Measurements from ENCODE around the gene CERS6.
A peak's percentile ranks its signal among the peaks of the same experiment; 100 is the strongest.

CERS6 gene

DNA sequence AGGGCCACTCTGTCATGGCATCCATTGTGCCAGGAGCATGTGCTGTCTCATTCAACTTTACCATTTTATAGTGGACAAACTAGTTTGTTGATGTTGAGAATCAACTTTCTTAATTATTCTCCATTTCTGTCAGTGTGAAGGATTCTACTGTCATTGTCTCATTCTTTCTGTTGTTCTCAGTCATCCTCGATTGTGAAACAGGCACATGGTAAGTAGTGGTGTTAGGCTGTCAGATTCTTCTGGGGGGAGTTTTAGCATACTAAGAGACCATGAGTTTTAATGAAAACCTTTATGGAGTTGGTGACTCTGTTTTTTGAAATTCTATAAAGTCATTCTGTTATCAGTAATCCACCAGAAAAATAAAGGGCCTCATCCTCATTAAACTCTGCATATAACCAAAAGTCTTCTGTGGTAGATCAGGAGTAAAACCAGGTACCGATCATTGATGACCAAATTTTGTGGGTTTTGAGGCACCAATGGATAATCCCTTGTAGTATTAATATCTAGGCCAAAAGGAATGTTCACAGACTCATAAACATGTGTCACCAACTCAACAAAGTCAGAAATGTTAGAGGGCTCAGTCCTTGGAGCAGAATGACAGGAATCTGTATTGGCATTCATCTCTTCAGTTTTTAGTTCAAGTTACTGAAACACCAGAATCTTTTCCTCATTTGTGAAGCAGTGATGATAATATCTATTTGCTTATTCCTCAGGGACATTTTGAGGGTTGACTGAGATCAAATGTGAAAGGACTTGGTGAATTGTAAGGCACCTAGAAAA lies 73.2 kb downstream of the CERS6 start:
- Mint-ChIP-seq H3K27ac (no peak overlapping the region), H3K36me3 (ENCODE audit: low read depth) (peaks cover 2% of the 10 kb centered on the region), H3K4me3 (no peak overlapping the region), H3K27me3 (no peaks in the 10 kb centered on the region), H3K4me1 (ENCODE audit: low read depth) (peaks cover 67% of the 10 kb centered on the region), H3K9me3 (no peaks in the 10 kb centered on the region)
- intact Hi-C loops (cut with micrococcal nuclease) = no loop called here

GRCh38 chr2:168529900-168530561 lies 74.0 kb downstream of the CERS6 start:
- Mint-ChIP-seq H3K27ac (no peak overlapping the region), H3K4me3 (no peak overlapping the region), H3K4me1 (ENCODE audit: low read depth) (peaks cover 70% of the 10 kb centered on the region), H3K9me3 (no peaks in the 10 kb centered on the region), H3K27me3 (no peaks in the 10 kb centered on the region), H3K36me3 (ENCODE audit: low read depth) (peaks cover 7% of the 10 kb centered on the region)
- intact Hi-C loops (cut with micrococcal nuclease) = no loop called here

- Mint-ChIP-seq H3K4me1 (ENCODE audit: low read depth) (peaks cover 70% of the 10 kb centered on the region), H3K4me3 (no peak overlapping the region), H3K36me3 (ENCODE audit: low read depth) (peaks cover 13% of the 10 kb centered on the region), H3K9me3 (no peaks in the 10 kb centered on the region), H3K27ac (peak overlapping the region; percentile 66), H3K27me3 (no peaks in the 10 kb centered on the region)
- intact Hi-C loops (cut with micrococcal nuclease) = no loop called here
Observed at GRCh38 chr2:168530982-168531622, 75.0 kb downstream of the CERS6 start.

DNA sequence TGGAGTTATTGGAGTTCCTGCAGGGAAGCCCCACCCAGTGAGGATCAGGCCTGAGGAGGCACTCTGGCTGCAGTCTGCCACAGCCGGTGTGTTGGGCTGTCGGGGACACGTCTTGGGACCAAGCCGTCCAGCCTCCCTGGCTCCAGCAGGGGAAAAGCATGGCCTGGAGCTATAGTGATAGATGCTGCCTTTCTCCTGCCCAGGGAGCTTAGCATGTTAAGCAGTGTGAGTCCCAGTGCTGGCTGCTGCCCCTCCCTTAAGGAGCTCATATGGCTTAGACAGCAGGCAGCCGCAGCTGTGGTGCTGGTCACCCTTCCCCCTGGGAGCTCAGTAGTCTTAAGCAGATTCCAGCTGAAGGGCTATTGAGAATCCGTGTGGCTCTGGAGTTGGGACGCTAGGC lies 78.9 kb downstream of the CERS6 start:
- no peaks in the 10 kb centered on the region for H3K27me3 Mint-ChIP-seq
- H3K4me3 Mint-ChIP-seq = no peak overlapping the region
- peaks cover 22% of the 10 kb centered on the region for H3K36me3 Mint-ChIP-seq (ENCODE audit: low read depth)
- intact Hi-C loops (cut with micrococcal nuclease) = no loop called here
- H3K4me1 Mint-ChIP-seq (ENCODE audit: low read depth) = peaks cover 54% of the 10 kb centered on the region
- no peak overlapping the region for H3K27ac Mint-ChIP-seq
- peaks cover 16% of the 10 kb centered on the region for H3K9me3 Mint-ChIP-seq

GRCh38 chr2:168536925-168537466 lies 80.9 kb downstream of the CERS6 start:
- peaks cover 28% of the 10 kb centered on the region for H3K9me3 Mint-ChIP-seq
- no peak overlapping the region for H3K27ac Mint-ChIP-seq
- no peak overlapping the region for H3K4me3 Mint-ChIP-seq
- intact Hi-C loops (cut with micrococcal nuclease) = no loop called here
- H3K4me1 Mint-ChIP-seq (ENCODE audit: low read depth) = peaks cover 49% of the 10 kb centered on the region
- H3K27me3 Mint-ChIP-seq = no peaks in the 10 kb centered on the region
- peaks cover 31% of the 10 kb centered on the region for H3K36me3 Mint-ChIP-seq (ENCODE audit: low read depth)

- peaks cover 31% of the 10 kb centered on the region for H3K36me3 Mint-ChIP-seq (ENCODE audit: low read depth)
- intact Hi-C loops (cut with micrococcal nuclease) = no loop called here
- peaks cover 45% of the 10 kb centered on the region for H3K4me1 Mint-ChIP-seq (ENCODE audit: low read depth)
- H3K4me3 Mint-ChIP-seq = no peak overlapping the region
- no peaks in the 10 kb centered on the region for H3K27me3 Mint-ChIP-seq
- peaks cover 28% of the 10 kb centered on the region for H3K9me3 Mint-ChIP-seq
- H3K27ac Mint-ChIP-seq = peak overlapping the region; percentile 5
Observed at GRCh38 chr2:168538133-168538532, 82.1 kb downstream of the CERS6 start.

DNA sequence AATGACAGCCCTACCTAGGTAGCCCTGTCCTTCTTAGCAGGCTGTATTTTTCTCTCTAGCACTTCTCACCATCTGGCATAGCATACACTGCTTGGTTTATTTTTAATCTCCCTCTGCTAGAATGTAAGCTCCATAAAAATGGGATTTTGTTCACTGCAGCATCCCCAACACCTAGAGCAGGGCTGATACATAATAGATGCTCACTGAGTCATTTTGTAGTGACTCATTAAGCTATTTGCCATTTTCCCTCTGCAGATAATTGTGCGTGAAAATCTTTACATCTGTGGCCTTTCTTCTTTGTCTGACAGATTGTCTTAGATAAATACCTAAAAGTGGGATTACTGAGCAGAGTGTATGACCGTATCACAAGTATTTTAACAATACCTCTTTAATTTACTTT lies 82.5 kb downstream of the CERS6 start:
- Mint-ChIP-seq H3K4me1 (ENCODE audit: low read depth) (peaks cover 41% of the 10 kb centered on the region), H3K4me3 (no peak overlapping the region), H3K36me3 (ENCODE audit: low read depth) (peaks cover 31% of the 10 kb centered on the region), H3K27ac (peak overlapping the region; percentile 5), H3K27me3 (no peaks in the 10 kb centered on the region), H3K9me3 (peaks cover 28% of the 10 kb centered on the region)
- intact Hi-C loops (cut with micrococcal nuclease) = no loop called here

DNA sequence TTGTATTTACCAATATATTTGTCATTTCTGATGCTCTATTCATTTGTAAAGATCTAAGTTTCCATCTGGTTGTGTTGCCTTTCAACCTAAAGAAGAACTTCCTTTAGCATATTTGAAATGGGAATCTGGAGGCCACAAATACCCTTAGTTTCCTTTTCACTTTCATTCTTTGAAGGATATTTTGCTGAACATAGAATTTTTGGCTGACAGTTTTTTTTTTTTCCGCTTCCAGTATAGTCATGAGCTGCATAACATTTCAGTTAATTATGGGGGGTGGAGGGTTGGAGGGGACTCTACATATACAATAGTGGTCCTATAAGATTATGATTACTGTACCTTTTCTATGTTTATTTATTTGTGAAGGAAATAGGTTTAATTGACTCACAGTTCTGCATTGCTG lies 83.9 kb downstream of the CERS6 start:
- H3K4me3 Mint-ChIP-seq = no peak overlapping the region
- H3K27me3 Mint-ChIP-seq = no peaks in the 10 kb centered on the region
- H3K36me3 Mint-ChIP-seq (ENCODE audit: low read depth) = peaks cover 24% of the 10 kb centered on the region
- intact Hi-C loops (cut with micrococcal nuclease) = no loop called here
- H3K4me1 Mint-ChIP-seq (ENCODE audit: low read depth) = peaks cover 35% of the 10 kb centered on the region
- no peak overlapping the region for H3K27ac Mint-ChIP-seq
- H3K9me3 Mint-ChIP-seq = peaks cover 28% of the 10 kb centered on the region

DNA sequence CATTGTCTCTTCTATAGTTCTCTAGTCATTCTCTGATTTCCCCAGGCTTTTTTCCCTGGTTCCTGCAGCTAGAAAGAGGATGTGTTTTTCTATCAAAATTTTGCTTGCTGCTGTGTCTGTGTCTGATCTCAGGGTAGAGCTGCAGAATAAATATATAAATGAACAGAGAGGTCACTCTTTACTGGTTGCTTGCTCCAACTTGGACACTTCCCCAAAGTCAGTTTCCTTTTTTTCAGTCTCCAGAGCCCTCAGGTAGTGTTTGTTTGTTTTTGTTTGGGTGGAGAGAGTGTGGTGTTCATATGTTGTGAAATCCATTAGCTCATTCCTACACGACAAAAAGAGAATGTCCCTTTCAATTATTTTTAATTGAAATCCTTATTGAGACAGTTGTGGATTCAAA lies 85.8 kb downstream of the CERS6 start:
- peaks cover 28% of the 10 kb centered on the region for H3K9me3 Mint-ChIP-seq
- H3K27ac Mint-ChIP-seq = no peak overlapping the region
- peaks cover 18% of the 10 kb centered on the region for H3K36me3 Mint-ChIP-seq (ENCODE audit: low read depth)
- intact Hi-C loops (cut with micrococcal nuclease) = no loop called here
- H3K27me3 Mint-ChIP-seq = no peaks in the 10 kb centered on the region
- H3K4me3 Mint-ChIP-seq = no peak overlapping the region
- peaks cover 43% of the 10 kb centered on the region for H3K4me1 Mint-ChIP-seq (ENCODE audit: low read depth)

DNA sequence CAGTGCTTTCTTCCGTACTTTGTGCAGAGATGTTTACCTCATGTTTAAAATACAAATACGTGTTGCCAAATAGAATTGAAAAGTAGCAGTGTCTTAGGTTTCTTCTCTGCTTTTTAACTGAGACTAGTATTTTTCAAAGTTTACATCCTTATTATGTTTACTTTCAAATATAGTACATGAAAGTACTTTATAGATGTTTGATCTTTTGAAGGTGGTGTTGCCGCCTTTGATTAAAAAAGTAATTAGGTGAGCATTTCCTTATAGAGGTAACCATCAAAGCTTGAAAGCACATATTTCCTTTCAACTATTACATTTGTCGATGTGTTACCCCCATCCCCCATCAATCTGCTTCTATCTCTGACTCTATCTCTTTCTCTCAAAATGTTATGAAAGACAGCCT lies 87.0 kb downstream of the CERS6 start:
- Mint-ChIP-seq H3K27me3 (no peaks in the 10 kb centered on the region), H3K36me3 (ENCODE audit: low read depth) (peaks cover 24% of the 10 kb centered on the region), H3K9me3 (peaks cover 25% of the 10 kb centered on the region), H3K4me1 (ENCODE audit: low read depth) (peaks cover 40% of the 10 kb centered on the region), H3K4me3 (no peak overlapping the region), H3K27ac (no peak overlapping the region)
- intact Hi-C loops (cut with micrococcal nuclease) = no loop called here

- Mint-ChIP-seq H3K36me3 (ENCODE audit: low read depth) (peaks cover 28% of the 10 kb centered on the region), H3K4me1 (ENCODE audit: low read depth) (peaks cover 43% of the 10 kb centered on the region)
Observed at GRCh38 chr2:168543935-168544334, 87.9 kb downstream of the CERS6 start.

DNA sequence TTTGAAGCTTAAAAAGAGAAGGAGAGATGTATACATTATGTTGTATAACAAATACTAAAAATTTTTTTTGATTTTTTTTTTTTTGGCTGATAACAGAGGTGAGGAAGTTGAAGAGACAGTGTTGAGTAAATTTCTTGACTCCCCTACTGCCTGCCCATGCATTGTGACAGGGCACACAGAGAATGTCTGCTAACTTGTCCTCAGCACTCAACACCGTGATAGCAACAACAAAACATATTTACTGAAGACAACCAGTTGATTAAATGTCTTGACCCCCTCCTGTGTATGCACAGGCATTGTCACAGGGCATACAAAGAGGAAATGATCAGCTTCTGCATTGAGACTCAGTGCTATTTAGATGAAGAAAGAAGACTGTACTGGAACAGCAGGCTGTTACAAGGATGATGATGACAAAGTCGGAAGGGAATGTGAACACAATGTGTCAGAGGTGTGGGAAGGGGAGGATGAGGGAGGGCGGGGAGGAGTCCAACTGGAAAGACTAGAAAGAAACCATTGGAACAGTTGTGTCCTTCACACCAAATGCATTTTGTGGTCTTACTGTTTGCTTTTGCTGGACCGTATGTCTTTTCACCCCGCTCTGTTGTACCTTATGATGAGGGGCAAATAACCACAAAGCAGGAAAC lies 89.5 kb downstream of the CERS6 start:
- intact Hi-C loops (cut with micrococcal nuclease) = no loop called here
- H3K27me3 Mint-ChIP-seq = no peaks in the 10 kb centered on the region
- peaks cover 56% of the 10 kb centered on the region for H3K4me1 Mint-ChIP-seq (ENCODE audit: low read depth)
- no peak overlapping the region for H3K27ac Mint-ChIP-seq
- H3K4me3 Mint-ChIP-seq = no peak overlapping the region
- H3K36me3 Mint-ChIP-seq (ENCODE audit: low read depth) = peaks cover 32% of the 10 kb centered on the region
- H3K9me3 Mint-ChIP-seq = peaks cover 5% of the 10 kb centered on the region

More at GRCh38 chr2:168543935-168544334, 87.9 kb downstream of the CERS6 start:
- Mint-ChIP-seq H3K27me3 (no peaks in the 10 kb centered on the region), H3K9me3 (peaks cover 18% of the 10 kb centered on the region), H3K27ac (no peak overlapping the region), H3K4me3 (no peak overlapping the region)
- intact Hi-C loops (cut with micrococcal nuclease) = no loop called here

DNA sequence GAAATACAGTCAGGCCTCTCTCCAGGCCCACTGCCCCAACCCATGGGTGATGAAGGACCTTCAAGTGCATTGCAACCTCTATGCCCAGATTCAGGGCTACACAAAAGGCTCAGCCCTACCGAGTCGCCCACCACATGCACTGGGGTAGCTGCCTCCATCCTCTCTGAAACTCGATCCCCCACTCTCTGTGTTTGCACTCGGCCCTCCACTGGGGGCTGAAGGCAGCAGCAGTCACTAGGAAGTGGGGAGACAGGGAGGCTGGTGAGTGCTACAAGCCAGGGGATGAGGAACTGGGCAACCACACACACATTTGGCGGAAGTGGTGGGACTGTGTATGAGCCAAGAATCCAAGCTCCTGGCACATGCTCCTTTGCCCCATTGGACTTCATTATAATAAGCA lies 94.6 kb downstream of the CERS6 start:
- Mint-ChIP-seq H3K9me3 (no peaks in the 10 kb centered on the region), H3K4me3 (no peak overlapping the region), H3K27me3 (no peaks in the 10 kb centered on the region), H3K36me3 (ENCODE audit: low read depth) (peaks cover 30% of the 10 kb centered on the region), H3K4me1 (ENCODE audit: low read depth) (peaks cover 62% of the 10 kb centered on the region), H3K27ac (peak overlapping the region; percentile 60)
- intact Hi-C loops (cut with micrococcal nuclease) = loop anchor here (5.0 kb wide), 1 partner anchor 93 kb away; the partner anchor contains the start of gene CERS6
